ENCODE results near the gene UBL3. TPM values are rescaled to one million over a fixed set of nuclear protein-coding genes. Genes with fewer than 3 reads are reported as not detected.

The UBL3 gene
- polyA plus RNA-seq, 2 of the 4 experiments (the other 2 are of a cell fraction), result 9.2 to 17.1 TPM

DNA sequence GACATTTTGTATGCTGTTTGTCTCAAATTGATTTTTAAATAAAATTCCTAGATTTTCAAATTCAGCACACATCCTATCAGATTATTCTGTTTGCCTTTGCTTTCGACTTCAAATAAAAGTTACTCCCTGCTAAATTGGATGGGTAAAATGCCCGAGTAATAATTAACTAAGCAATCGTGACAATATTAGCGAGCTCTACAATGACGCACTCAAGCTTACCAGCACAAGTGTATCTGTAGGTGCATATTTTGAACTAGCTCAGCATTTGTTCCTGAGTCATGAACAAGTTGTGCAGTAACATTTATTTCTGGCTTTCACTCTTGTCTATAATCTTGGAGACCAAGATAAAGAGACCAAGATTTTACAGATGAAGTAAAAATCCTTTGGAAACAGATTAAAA, 113.4 kb downstream of the UBL3 start:
- Histone ChIP-seq H3K4me2 (no peak overlapping the region), H3K4me3 (no peak overlapping the region), H3K9me3 (no peaks in the 10 kb centered on the region), H3K27ac (no peak overlapping the region), H3K4me1 (no peaks in the 10 kb centered on the region)
- FAIRE-seq, result no peak
- 69% methylated on average over 5 of the region's 5 CpGs for WGBS (ENCODE audit: missing lambda C conversion rate)
- TF ChIP-seq CHD4 (IDR thresholded peaks at IDR 0.05; ENCODE audit: borderline replicate concordance) (no peak), RAD21 (conservative IDR thresholded peaks at IDR 0.05 in 1 of 2, IDR thresholded peaks at IDR 0.05 in 1 of 2) (no peak), JUN (IDR thresholded peaks at IDR 0.05) (no peak), ZFP36 (IDR thresholded peaks at IDR 0.05; ENCODE audit: borderline replicate concordance, partially characterized antibody) (no peak), CBX2 (IDR thresholded peaks at IDR 0.05; ENCODE audit: borderline replicate concordance, low read depth) (no peak), RCOR1 (IDR thresholded peaks at IDR 0.05; ENCODE audit: low read depth, low read length) (no peak), ZSCAN20 (CRISPR knock-in tag; IDR thresholded peaks at IDR 0.05) (no peak), HOXA7 (CRISPR knock-in tag; IDR thresholded peaks at IDR 0.05) (no peak), BHLHE40 (IDR thresholded peaks at IDR 0.05; ENCODE audit: low read depth, low read length) (no peak), MAFK (IDR thresholded peaks at IDR 0.05; ENCODE audit: partially characterized antibody) (no peak), POLR2A (IDR thresholded peaks at IDR 0.05; ENCODE audit: low read length) (no peak)
- TF ChIP-seq, protein P1, sequence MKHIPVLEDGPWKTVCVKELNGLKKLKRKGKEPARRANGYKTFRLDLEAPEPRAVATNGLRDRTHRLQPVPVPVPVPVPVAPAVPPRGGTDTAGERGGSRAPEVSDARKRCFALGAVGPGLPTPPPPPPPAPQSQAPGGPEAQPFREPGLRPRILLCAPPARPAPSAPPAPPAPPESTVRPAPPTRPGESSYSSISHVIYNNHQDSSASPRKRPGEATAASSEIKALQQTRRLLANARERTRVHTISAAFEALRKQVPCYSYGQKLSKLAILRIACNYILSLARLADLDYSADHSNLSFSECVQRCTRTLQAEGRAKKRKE (CRISPR knock-in tag; IDR thresholded peaks at IDR 0.05; ENCODE audit: low read depth), result no peak
- ChIA-PET POLR2A (no interaction called here), CTCF (no interaction called here)
- no peak for DNase-seq (ENCODE audit: low read depth in 1 of 2, low spot score in 1 of 2)
- no peak for ATAC-seq

DNA sequence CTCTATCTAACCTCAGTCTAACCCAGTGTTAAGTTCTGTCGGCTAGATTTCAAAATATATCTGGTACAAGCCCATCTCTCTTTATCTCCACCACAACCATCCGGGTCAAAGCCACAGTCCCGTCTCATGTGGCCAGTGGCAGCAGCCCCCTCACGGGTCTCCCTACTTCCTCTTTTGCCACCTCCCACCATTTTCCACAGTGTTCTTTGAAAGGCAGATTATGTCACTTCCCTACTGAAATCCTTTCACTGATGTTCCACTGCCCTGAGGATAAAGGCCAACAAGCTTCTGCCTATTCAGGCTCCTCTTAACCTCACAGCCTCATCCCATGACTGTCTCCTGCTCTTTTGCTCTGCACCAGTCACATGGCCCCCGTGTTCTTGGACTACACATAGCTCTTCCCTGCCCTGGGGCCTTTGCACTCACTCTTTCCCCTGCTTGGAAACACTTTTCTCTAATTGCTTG, 117.2 kb downstream of the UBL3 start:
- ChIA-PET CTCF (no interaction called here), POLR2A (no interaction called here)
- no peak for DNase-seq (ENCODE audit: low read depth in 1 of 2, low spot score in 1 of 2)
- Histone ChIP-seq H3K4me1 (no peaks in the 10 kb centered on the region), H3K9me3 (no peaks in the 10 kb centered on the region), H3K27ac (no peak overlapping the region), H3K4me2 (no peak overlapping the region), H3K4me3 (no peak overlapping the region)
- 35% methylated on average over 5 of the region's 5 CpGs for WGBS (ENCODE audit: missing lambda C conversion rate)
- TF ChIP-seq, protein P2, sequence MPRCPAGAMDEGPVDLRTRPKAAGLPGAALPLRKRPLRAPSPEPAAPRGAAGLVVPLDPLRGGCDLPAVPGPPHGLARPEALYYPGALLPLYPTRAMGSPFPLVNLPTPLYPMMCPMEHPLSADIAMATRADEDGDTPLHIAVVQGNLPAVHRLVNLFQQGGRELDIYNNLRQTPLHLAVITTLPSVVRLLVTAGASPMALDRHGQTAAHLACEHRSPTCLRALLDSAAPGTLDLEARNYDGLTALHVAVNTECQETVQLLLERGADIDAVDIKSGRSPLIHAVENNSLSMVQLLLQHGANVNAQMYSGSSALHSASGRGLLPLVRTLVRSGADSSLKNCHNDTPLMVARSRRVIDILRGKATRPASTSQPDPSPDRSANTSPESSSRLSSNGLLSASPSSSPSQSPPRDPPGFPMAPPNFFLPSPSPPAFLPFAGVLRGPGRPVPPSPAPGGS (IDR thresholded peaks at IDR 0.05), result no peak
- TF ChIP-seq NR3C1 (IDR thresholded peaks at IDR 0.05), result no peak
- no peak for TF ChIP-seq MAFK (IDR thresholded peaks at IDR 0.05; ENCODE audit: partially characterized antibody)
- TF ChIP-seq FOSL2 (IDR thresholded peaks at IDR 0.05), result no peak
- no peak for TF ChIP-seq FOSL2 (CRISPR knock-in tag; IDR thresholded peaks at IDR 0.05)
- no peak for TF ChIP-seq JUNB (IDR thresholded peaks at IDR 0.05)
- no peak for TF ChIP-seq ZNF302 (CRISPR knock-in tag; IDR thresholded peaks at IDR 0.05)
- no peak for TF ChIP-seq TP53 (CRISPR knock-in tag; IDR thresholded peaks at IDR 0.05)
- TF ChIP-seq RAD21 (conservative IDR thresholded peaks at IDR 0.05 in 1 of 2, IDR thresholded peaks at IDR 0.05 in 1 of 2), result no peak
- no peak for TF ChIP-seq ZC3H11A (IDR thresholded peaks at IDR 0.05)
- TF ChIP-seq, protein P3, sequence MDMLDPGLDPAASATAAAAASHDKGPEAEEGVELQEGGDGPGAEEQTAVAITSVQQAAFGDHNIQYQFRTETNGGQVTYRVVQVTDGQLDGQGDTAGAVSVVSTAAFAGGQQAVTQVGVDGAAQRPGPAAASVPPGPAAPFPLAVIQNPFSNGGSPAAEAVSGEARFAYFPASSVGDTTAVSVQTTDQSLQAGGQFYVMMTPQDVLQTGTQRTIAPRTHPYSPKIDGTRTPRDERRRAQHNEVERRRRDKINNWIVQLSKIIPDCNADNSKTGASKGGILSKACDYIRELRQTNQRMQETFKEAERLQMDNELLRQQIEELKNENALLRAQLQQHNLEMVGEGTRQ (IDR thresholded peaks at IDR 0.05), result no peak
- no peak for TF ChIP-seq RNF2 (IDR thresholded peaks at IDR 0.05; ENCODE audit: borderline replicate concordance, low read depth)
- TF ChIP-seq POLR2AphosphoS2 (conservative IDR thresholded peaks at IDR 0.05; ENCODE audit: low read length), result no peak
- TF ChIP-seq RFX5 (IDR thresholded peaks at IDR 0.05), result no peak
- TF ChIP-seq SMC3 (IDR thresholded peaks at IDR 0.05), result no peak
- TF ChIP-seq ZFP36 (IDR thresholded peaks at IDR 0.05; ENCODE audit: borderline replicate concordance, partially characterized antibody), result no peak
- no peak for TF ChIP-seq ZSCAN20 (CRISPR knock-in tag; IDR thresholded peaks at IDR 0.05)
- TF ChIP-seq, protein P4, sequence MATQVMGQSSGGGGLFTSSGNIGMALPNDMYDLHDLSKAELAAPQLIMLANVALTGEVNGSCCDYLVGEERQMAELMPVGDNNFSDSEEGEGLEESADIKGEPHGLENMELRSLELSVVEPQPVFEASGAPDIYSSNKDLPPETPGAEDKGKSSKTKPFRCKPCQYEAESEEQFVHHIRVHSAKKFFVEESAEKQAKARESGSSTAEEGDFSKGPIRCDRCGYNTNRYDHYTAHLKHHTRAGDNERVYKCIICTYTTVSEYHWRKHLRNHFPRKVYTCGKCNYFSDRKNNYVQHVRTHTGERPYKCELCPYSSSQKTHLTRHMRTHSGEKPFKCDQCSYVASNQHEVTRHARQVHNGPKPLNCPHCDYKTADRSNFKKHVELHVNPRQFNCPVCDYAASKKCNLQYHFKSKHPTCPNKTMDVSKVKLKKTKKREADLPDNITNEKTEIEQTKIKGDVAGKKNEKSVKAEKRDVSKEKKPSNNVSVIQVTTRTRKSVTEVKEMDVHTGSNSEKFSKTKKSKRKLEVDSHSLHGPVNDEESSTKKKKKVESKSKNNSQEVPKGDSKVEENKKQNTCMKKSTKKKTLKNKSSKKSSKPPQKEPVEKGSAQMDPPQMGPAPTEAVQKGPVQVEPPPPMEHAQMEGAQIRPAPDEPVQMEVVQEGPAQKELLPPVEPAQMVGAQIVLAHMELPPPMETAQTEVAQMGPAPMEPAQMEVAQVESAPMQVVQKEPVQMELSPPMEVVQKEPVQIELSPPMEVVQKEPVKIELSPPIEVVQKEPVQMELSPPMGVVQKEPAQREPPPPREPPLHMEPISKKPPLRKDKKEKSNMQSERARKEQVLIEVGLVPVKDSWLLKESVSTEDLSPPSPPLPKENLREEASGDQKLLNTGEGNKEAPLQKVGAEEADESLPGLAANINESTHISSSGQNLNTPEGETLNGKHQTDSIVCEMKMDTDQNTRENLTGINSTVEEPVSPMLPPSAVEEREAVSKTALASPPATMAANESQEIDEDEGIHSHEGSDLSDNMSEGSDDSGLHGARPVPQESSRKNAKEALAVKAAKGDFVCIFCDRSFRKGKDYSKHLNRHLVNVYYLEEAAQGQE (IDR thresholded peaks at IDR 0.05), result no peak
- TF ChIP-seq MYC (IDR thresholded peaks at IDR 0.05; ENCODE audit: borderline replicate concordance, low read length), result no peak
- no peak for TF ChIP-seq NFE2L2 (conservative IDR thresholded peaks at IDR 0.05; ENCODE audit: low read length)
- TF ChIP-seq, protein P5, sequence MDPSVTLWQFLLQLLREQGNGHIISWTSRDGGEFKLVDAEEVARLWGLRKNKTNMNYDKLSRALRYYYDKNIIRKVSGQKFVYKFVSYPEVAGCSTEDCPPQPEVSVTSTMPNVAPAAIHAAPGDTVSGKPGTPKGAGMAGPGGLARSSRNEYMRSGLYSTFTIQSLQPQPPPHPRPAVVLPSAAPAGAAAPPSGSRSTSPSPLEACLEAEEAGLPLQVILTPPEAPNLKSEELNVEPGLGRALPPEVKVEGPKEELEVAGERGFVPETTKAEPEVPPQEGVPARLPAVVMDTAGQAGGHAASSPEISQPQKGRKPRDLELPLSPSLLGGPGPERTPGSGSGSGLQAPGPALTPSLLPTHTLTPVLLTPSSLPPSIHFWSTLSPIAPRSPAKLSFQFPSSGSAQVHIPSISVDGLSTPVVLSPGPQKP (IDR thresholded peaks at IDR 0.05; ENCODE audit: low read depth, low read length), result no peak
- FAIRE-seq, result no peak
- ATAC-seq, result no peak
